Ramos (cell line): ENCODE measurements around the gene TEAD4.

ENCODE experiments used
- in situ Hi-C: fragments of 300-500 bp; cut with MboI; formaldehyde crosslinking; loops from one replicate; pipeline ENCODE4 v1.14.3; 2022; ENCODE audit warnings: low sequenced_read_pairs; ENCODE audit not compliant: unreplicated experiment

Gene TEAD4

GRCh38 chr12:2959192-2959504 lies at the start of gene TEAD4:
TEAD4 (plus strand) TSS chr12:2959397.
- in situ Hi-C loops: no loop called here

GRCh38 chr12:2912216-2912575 lies 47.0 kb upstream of the TEAD4 start:
- in situ Hi-C loops: no loop called here

GRCh38 chr12:2919249-2919648 lies 39.9 kb upstream of the TEAD4 start:
- in situ Hi-C loops: no loop called here

- in situ Hi-C loops: no loop called here
Observed at GRCh38 chr12:2922329-2922728, 36.9 kb upstream of the TEAD4 start.

- in situ Hi-C loops: no loop called here
Observed at GRCh38 chr12:2923057-2923456, 36.1 kb upstream of the TEAD4 start.

GRCh38 chr12:2924019-2924418 lies 35.2 kb upstream of the TEAD4 start:
- in situ Hi-C loops: no loop called here

- in situ Hi-C loops: no loop called here
Observed at GRCh38 chr12:2925322-2925995, 33.7 kb upstream of the TEAD4 start.

GRCh38 chr12:2930865-2931264 lies 28.3 kb upstream of the TEAD4 start:
- in situ Hi-C loops: no loop called here

GRCh38 chr12:2933586-2933985 lies 25.6 kb upstream of the TEAD4 start:
- in situ Hi-C loops: no loop called here

GRCh38 chr12:2934371-2934770 lies 24.8 kb upstream of the TEAD4 start:
- in situ Hi-C loops: no loop called here

- in situ Hi-C loops: no loop called here
Observed at GRCh38 chr12:2936301-2936700, 22.9 kb upstream of the TEAD4 start.

- in situ Hi-C loops: no loop called here
Observed at GRCh38 chr12:2937500-2937899, 21.7 kb upstream of the TEAD4 start.

- in situ Hi-C loops: no loop called here
Observed at GRCh38 chr12:2939191-2939590, 20.0 kb upstream of the TEAD4 start.

- in situ Hi-C loops: loop anchor here (10.0 kb wide), 1 partner anchor 96 kb away; no protein-coding TSS in a partner anchor
Observed at GRCh38 chr12:2940564-2940963, 18.6 kb upstream of the TEAD4 start.

GRCh38 chr12:2941524-2941923 lies 17.7 kb upstream of the TEAD4 start:
- in situ Hi-C loops: loop anchor here (10.0 kb wide), 1 partner anchor 97 kb away; no protein-coding TSS in a partner anchor

- in situ Hi-C loops: loop anchor here (10.0 kb wide), 1 partner anchor 100 kb away; no protein-coding TSS in a partner anchor
Observed at GRCh38 chr12:2944401-2945047, 14.7 kb upstream of the TEAD4 start.

- in situ Hi-C loops: loop anchor here (10.0 kb wide), 1 partner anchor 105 kb away; no protein-coding TSS in a partner anchor
Observed at GRCh38 chr12:2949411-2949810, 9.8 kb upstream of the TEAD4 start.

- in situ Hi-C loops: no loop called here
Observed at GRCh38 chr12:2955888-2956287, 3.3 kb upstream of the TEAD4 start.

- in situ Hi-C loops: no loop called here
Observed at GRCh38 chr12:2957816-2958431, 1.3 kb upstream of the TEAD4 start.

GRCh38 chr12:2958432-2959191 lies 585 bp upstream of the TEAD4 start:
- in situ Hi-C loops: no loop called here
